GM21529 (cell line): ENCODE measurements around the gene KCP.

Experiments
- ATAC-seq: cut with Tn5 transposase; IDR thresholded peaks from one replicate; pipeline ENCODE4 v1.9.1; 2021; ENCODE audit not compliant: unreplicated experiment

The KCP gene

GRCh38 chr7:128939075-128939860, 28.8 kb upstream of the KCP start:
- ATAC-seq, result no peak

- ATAC-seq, result no peak
Measured at GRCh38 chr7:128938544-128939074, 28.1 kb upstream of the KCP start.

DNA sequence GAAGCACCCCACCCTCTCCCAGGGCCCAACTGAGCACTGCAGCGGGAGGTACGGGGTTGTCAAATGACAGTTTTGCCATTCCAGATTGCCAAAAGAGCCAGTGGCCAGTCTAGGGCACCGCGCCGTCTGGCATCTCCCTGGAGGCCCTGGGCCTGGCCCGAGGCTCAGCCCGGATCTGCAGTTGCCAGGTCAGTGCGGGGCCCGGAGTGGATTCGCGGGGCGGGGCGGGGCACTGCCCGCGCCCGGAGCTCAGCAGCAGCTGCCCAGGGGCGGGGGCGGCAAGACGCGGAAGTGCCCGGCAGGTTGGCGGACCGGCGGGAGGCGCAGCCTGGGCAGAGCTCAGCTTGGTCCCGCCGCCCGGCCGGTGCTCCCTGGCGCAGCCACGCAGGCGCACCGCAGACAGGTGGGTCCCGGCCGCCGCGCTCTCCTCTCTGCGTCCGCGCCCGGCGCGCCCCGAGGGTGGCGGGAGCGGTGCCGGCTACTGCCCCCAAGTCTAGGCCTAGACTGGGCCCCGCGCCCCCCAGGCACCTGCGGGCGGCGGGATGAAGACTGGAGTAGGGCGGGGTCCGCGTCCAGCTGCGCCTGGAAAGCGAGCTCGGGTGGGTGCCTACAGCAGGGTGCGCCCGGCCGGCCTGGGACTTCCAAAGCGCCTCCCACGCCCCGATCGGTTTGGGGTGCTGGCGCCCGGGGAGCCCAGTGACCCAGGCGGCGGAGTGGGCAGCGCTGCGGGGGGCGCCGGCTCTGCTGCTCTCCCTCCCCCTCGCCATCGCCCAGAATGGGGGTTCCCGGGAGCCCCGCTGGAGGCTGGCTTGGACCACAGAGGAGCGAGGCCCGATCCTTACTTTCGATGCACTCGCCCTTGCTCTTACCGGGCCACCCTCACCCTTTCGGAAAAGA, 27.4 kb upstream of the KCP start, which contains the start of gene IRF5:
Gene IRF5, plus strand, starts transcription at position 281 of the 897 bp plus-strand sequence. CDS start 4,155 bp downstream, outside the sequence.
- ATAC-seq, result no peak

DNA sequence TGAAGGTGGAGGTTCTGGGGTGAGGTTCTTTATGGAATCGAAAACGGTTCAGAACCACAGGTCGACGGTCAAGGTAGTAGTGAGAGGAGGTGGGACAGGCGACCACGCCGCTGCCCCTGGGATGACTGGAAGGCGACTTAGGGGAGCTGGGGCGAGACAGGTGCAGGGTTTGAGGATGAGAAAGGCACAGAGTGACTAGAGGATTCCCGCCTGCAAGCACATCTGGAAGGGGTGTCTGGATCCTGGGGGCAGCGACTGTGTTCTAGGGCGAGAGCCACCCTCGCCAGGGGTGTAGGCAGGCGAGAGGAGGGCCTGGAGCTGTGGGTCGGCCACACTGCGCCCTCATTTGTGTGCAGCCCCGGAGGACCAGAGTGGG, 26.8 kb upstream of the KCP start:
- ATAC-seq, result no peak

- no peak for ATAC-seq
Measured at GRCh38 chr7:128936798-128937197, 26.3 kb upstream of the KCP start.

DNA sequence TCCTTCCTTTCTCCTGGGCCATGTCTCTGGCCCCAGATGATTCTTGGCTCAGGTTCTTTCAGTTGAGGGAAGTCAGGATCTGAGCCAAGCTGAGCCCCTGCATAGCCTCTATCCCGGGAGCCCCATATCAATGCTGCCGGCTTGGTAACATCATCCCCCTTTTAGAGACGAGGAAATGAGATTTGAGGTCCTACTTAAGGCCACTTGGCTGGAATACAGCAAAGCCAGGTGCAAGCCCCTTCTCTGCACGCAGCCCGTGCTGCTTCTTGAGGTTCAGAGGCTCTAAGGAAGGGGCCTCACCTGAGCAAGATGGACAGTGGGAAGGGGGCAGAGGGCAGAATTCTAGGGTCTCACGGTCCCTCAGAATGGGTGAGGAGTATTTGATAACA, 24.8 kb upstream of the KCP start:
- ATAC-seq, result no peak

DNA sequence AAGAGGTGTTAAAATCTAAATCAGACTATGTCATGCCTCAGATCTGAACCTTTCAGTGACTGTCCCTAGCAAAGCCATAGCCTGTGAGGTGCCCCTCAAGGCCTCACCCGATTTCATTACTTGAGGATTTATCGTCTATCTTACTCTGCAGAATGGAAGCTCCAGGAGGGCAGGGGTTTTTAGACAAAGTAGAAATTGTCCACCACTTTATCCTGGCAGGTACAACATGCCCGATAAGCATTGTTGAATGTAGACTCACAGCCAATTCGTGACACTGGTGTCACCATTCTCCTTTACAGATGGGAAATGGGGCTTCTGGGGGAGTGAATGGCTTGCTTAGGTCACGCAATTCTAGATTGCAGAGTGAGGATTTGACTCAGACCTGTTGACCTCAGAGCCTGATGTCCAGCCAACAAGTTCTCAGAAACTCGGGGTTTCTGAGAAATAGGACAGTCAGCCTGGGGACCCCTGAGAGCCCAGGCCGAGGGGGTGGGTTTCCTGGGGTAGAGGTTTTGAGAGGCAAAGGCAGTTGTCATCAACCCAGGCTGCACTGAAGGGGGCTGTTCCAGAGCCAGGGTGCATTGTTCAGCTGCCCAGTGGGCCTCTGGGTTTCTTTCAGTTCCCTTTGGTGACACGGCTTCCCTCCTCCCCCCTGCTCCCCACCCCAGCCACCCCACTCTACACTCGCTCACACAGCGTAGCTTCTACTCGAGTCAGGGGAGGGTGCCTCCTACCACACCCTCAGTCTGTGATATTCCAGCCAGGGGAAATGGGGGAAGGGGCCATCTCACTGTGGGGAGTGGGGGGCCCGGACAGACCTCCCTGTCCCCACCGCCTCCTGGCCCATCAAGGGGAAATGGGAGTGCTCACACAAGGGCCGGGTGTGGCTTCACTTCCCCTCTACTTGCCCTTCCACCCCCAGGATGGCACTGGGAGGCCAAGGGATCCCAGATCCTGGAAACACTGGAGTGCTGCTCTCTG, 24.1 kb upstream of the KCP start:
- ATAC-seq, result peak; percentile 36

- peak; percentile 41 for ATAC-seq
Measured at GRCh38 chr7:128933180-128933891, 22.8 kb upstream of the KCP start.

DNA sequence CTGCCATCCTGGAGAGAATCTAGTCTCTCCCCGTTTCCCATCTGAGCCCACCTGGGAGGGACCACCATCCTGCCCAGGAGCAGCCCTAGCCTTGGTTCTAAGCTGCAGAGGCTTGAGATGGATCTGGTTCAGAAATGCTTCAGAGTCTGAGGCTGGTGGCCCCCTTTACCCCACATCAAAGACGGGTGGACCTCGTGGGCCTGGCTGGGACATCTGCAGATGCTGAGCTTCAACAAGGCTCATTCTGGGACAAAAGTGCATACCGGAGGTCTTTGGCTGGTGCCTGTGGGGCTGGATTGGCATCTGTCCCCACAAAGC, 22.3 kb upstream of the KCP start:
- no peak for ATAC-seq

DNA sequence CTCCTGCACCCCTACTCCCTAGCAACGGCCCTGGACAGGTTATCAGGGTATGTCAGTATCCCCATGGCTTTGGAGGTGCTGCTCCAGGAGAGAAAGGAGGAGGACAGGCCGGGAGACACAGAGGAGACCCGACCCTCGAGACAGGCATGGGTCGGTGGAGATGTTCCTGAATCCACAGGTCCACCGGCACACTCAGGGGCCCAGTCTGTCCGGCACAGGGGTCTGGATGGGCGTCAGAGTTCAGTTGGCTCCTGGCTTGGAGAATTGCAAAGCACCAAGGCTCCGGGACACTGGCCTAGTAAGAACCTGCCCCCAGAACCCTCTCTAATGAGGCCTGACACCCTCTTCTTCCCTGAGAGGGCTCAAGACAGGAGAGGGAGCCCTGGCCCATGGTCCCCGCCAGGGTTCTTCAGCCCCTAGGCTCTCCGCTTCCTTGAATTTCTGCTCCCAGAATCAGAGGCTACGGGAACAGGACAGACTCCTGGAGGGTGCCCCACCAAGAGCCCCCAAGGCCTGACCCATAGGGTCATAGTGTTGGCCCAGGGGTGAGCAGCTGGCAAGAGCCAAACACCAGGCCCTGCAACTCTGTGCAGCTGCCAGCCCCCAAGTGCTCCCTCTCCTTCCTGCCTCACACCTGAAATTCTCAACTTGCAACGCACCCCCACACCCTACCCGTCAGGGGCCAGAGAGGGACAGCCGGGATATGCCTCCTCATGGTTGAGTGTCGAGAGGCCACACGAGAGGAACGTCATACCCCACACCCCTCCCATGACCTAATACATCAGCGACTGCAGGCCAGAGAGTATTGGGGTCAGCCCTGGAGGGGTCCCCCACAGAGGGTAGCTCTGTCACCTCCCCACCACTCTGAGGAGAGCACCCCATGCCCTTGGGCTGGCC, 21.7 kb upstream of the KCP start:
- no peak for ATAC-seq

DNA sequence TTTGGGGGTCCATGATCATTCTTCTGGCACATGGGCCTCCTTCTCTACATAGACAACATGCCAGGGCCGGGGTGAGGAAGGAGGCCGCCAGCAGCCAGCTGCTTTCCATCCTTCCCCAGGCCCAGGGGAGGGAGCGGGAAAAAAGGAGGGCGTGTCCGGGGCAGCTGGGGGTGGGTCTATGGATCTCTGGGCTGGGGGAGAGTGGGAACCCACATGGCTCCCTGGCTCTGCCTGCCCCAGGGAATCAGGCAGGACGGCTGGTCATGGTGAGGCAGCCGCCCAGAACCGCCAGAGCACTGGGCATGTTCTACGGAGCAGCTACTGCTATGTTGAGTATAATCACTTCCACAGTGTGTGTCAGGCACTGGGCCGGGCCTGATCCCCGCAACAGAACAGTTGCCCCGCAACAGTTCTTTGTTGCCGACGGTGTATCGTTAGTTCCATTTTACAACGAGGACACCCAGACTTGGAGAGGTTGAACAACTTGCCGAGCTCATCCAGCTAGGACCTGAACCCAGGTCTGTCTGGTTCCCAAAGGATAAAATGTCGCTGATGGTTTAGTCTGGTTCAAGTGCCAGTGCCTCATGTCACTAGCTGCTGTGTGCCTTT, 20.8 kb upstream of the KCP start:
- ATAC-seq, result no peak

DNA sequence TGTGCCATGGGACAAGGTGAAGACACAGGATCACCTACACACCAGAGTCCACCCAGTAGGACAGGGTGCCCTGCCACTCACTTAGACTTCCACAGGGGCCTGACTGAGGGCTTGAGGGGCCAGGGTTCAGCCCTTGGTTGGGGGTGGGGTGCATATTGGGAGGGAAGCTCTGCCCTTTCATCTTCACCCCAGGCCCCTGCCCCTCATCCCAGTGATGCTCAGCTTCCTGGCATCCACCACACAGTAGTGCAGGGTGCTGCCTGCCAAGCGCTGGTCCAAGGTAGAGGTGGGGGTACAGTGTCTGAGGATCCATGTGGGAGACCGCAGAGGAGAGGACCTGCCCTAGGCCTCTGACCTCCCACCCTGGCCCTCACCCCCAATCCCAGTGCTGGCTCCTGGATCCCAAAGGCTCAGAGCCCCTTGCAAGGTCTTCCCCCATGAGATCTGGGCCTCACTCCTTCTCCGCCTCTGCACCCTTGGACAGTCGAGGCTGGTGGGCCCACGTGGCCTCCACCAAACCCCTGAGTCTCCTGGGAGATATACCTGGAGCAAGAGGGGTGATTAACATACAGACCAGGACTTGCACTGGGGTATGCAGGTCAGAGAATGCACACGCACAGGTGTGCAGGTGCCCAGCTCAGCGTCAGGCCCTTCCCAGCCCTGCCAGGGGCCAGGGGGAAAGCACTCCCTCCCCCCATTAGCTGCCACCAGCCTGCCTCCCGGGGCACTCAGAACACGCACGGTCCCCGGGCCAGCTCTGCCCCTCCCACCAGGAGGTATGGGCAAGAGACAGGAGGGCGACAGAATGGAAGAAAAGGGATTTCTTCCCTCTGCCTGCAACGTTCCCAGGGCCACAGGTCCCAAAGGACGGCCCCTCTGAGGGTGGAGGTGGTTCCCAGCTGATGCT, 18.6 kb upstream of the KCP start:
- no peak for ATAC-seq

- no peak for ATAC-seq
Measured at GRCh38 chr7:128928159-128928813, 17.8 kb upstream of the KCP start.

GRCh38 chr7:128924707-128925588, 14.4 kb upstream of the KCP start:
- ATAC-seq, result no peak

GRCh38 chr7:128923411-128923800, 12.9 kb upstream of the KCP start:
- no peak for ATAC-seq
